Vagina (tissue), 2 donors: ENCODE results near the gene RBM19. TPM values are rescaled to one million over a fixed set of nuclear protein-coding genes. Genes with fewer than 3 reads are reported as not detected.
A peak's percentile ranks its signal among the peaks of the same experiment; 100 is the strongest.

Source experiments
- DNase-seq, 2 donors: peaks; one replicate each; pipeline ENCODE4 v3.0.0-alpha.2; 2017; ENCODE audit errors: extremely low spot score in 2 of 2
- H3K27ac ChIP-seq: fragments of 200-600 bp; sonication (generic); one replicate; pipeline ENCODE4 v1.5.1; 2019
- H3K27me3 ChIP-seq: fragments of 200-600 bp; sonication (generic); one replicate; pipeline ENCODE4 v1.5.1; 2019
- H3K36me3 ChIP-seq, 2 donors: fragments of 200-600 bp; sonication (generic); one replicate each; pipeline ENCODE4 v1.5.1; 2017 to 2019
- H3K4me1 ChIP-seq: fragments of 200-600 bp; sonication (generic); one replicate; pipeline ENCODE4 v1.5.1; 2019
- H3K4me3 ChIP-seq, 2 donors: fragments of 200-600 bp; sonication (generic); 1 replicate in 1 of 2; 2 replicates in 1 of 2; pipeline ENCODE4 v1.5.1; 2016 to 2019
- H3K9me3 ChIP-seq: fragments of 200-600 bp; sonication (generic); one replicate; pipeline ENCODE4 v1.5.1; 2019
- POLR2A ChIP-seq, 2 donors: fragments of 450-650 bp; IDR thresholded peaks; one replicate each; pipeline ENCODE4 v1.6.1; 2017; ENCODE audit warnings: antibody characterized with exemption in 2 of 2, mild to moderate bottlenecking in 2 of 2, moderate library complexity in 2 of 2
- POLR2AphosphoS5 ChIP-seq, 2 donors: sonication (generic); formaldehyde crosslinking; IDR thresholded peaks; one replicate each; pipeline ENCODE4 v1.9.0; 2017; ENCODE audit warnings: antibody characterized with exemption in 2 of 2, mild to moderate bottlenecking in 2 of 2, low read depth in 1 of 2; ENCODE audit not compliant: insufficient read depth in 1 of 2
- intact Hi-C: fragments of 100-400 bp; cut with DNase I; formaldehyde crosslinking; loops from one replicate; pipeline ENCODE4 v1.15.1; 2023
- total RNA-seq: library from RNA; depleted of rRNA; stranded (reverse); fragments of >200 nt; gene quantifications from one replicate; pipeline ENCODE4 v1.2.3, GENCODE V29; 2016
- TF ChIP-seq, protein P1 (sequence below), 3 experiments: fragments of 450-650 bp in 2 of 3; fragments of 200-600 bp in 1 of 3; sonication (generic) in 1 of 3; IDR thresholded peaks; one replicate each; pipeline ENCODE4 v1.5.1; 2017 to 2019; ENCODE audit warnings: antibody characterized with exemption in 3 of 3, mild to moderate bottlenecking in 2 of 3, moderate library complexity in 2 of 3

RBM19 gene
- total RNA-seq, 1 donor from 2014 or later: 25.5 TPM

GRCh38 chr12:113917393-113917792, 48.7 kb downstream of the RBM19 start:
- TF ChIP-seq POLR2AphosphoS5 (IDR thresholded peaks at IDR 0.05; ENCODE audit: insufficient read depth in 1 of 2, low read depth in 1 of 2) (no peak), POLR2A (IDR thresholded peaks at IDR 0.05) (no peak)
- TF ChIP-seq, protein P1, sequence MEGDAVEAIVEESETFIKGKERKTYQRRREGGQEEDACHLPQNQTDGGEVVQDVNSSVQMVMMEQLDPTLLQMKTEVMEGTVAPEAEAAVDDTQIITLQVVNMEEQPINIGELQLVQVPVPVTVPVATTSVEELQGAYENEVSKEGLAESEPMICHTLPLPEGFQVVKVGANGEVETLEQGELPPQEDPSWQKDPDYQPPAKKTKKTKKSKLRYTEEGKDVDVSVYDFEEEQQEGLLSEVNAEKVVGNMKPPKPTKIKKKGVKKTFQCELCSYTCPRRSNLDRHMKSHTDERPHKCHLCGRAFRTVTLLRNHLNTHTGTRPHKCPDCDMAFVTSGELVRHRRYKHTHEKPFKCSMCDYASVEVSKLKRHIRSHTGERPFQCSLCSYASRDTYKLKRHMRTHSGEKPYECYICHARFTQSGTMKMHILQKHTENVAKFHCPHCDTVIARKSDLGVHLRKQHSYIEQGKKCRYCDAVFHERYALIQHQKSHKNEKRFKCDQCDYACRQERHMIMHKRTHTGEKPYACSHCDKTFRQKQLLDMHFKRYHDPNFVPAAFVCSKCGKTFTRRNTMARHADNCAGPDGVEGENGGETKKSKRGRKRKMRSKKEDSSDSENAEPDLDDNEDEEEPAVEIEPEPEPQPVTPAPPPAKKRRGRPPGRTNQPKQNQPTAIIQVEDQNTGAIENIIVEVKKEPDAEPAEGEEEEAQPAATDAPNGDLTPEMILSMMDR (IDR thresholded peaks at IDR 0.05): no peak
- DNase-seq: no peak
- intact Hi-C loops: loop anchor here (5.0 kb wide), 1 partner anchor 1390 kb away; no protein-coding TSS in a partner anchor
- Histone ChIP-seq H3K27me3 (no peaks in the 10 kb centered on the region), H3K27ac (no peak overlapping the region), H3K36me3 (peaks cover 0 to 59% of the 10 kb centered on the region in 2 donors), H3K4me3 (no peak overlapping the region), H3K9me3 (no peaks in the 10 kb centered on the region), H3K4me1 (no peaks in the 10 kb centered on the region)

DNA sequence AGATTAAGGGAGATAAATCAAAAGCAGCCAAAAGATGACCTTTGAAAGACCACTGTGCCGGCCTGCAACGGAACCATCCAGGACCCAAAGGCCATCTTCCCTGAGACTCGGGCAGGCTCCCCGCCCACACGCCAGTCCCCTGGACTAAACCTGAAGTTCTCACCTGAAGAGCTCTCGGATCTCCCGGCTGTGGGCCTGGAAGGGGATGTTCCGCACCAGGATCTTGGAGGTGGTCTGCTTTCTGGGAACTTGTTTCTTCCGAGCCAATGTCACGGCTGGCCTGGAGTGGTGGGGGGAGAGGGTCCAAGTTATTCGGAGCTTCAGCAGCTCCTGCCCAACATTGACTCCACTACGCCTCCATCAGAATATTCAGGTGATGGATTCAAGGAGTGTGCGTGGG, 51.3 kb downstream of the RBM19 start:
- intact Hi-C loops: loop anchor here (5.0 kb wide), 1 partner anchor 1388 kb away; no protein-coding TSS in a partner anchor
- DNase-seq: no peak
- H3K36me3 ChIP-seq: peaks cover 0 to 40% of the 10 kb centered on the region in 2 donors

GRCh38 chr12:113914176-113914575, 51.9 kb downstream of the RBM19 start:
- intact Hi-C loops: no loop called here
- no peak overlapping the region for H3K27ac ChIP-seq
- H3K27me3 ChIP-seq: no peaks in the 10 kb centered on the region
- no peak for DNase-seq
- H3K4me1 ChIP-seq: no peaks in the 10 kb centered on the region
- H3K4me3 ChIP-seq: no peak overlapping the region
- H3K36me3 ChIP-seq: peaks cover 0 to 40% of the 10 kb centered on the region in 2 donors
- no peaks in the 10 kb centered on the region for H3K9me3 ChIP-seq
- TF ChIP-seq POLR2AphosphoS5 (IDR thresholded peaks at IDR 0.05; ENCODE audit: insufficient read depth in 1 of 2, low read depth in 1 of 2) (no peak), POLR2A (IDR thresholded peaks at IDR 0.05) (no peak)
- TF ChIP-seq, protein P1 (IDR thresholded peaks at IDR 0.05): no peak

More for the DNA sequence above, 51.3 kb downstream of the RBM19 start:
- H3K27ac ChIP-seq: no peak overlapping the region
- no peaks in the 10 kb centered on the region for H3K9me3 ChIP-seq
- H3K4me3 ChIP-seq: no peak overlapping the region
- no peaks in the 10 kb centered on the region for H3K27me3 ChIP-seq
- no peaks in the 10 kb centered on the region for H3K4me1 ChIP-seq
- TF ChIP-seq POLR2A (IDR thresholded peaks at IDR 0.05): no peak
- TF ChIP-seq, protein P1 (IDR thresholded peaks at IDR 0.05): no peak
- no peak for TF ChIP-seq POLR2AphosphoS5 (IDR thresholded peaks at IDR 0.05; ENCODE audit: insufficient read depth in 1 of 2, low read depth in 1 of 2)

DNA sequence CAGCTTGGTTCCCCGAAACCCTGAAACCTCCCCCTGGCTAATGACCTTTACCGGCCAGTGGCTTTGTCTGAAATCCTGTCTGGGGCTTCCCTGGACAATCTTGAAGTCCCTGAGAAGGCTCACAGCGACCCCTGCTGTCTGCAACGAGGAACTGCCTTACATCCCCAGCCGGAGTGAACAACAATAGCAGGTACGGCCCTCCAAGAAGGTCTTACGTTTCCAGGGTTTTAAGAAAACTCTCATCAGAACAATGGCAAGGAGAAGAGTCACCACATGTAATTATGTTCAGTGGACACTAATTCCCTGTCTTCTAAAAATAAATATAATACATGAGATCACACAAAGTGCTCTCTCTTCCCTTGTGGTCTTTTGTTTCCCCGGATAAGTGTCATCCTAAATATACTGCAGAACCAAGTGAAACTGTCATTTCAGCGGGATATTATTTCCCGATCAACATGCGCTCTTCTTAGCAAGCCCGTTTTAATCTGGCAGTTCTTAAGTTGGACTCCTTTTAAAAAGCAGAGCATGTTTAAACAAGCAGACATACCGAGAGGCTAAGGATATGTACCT, 53.3 kb downstream of the RBM19 start:
- Histone ChIP-seq H3K4me1 (no peaks in the 10 kb centered on the region), H3K27me3 (no peaks in the 10 kb centered on the region), H3K27ac (no peak overlapping the region), H3K36me3 (peaks cover 0 to 28% of the 10 kb centered on the region in 2 donors), H3K4me3 (no peak overlapping the region), H3K9me3 (no peaks in the 10 kb centered on the region)
- intact Hi-C loops: no loop called here
- DNase-seq: no peak
- no peak for TF ChIP-seq POLR2A (IDR thresholded peaks at IDR 0.05)
- TF ChIP-seq, protein P1 (IDR thresholded peaks at IDR 0.05): peak; percentile 74 to 83 (median 79)

- TF ChIP-seq, protein P1 (IDR thresholded peaks at IDR 0.05): no peak
- no peak for TF ChIP-seq POLR2A (IDR thresholded peaks at IDR 0.05)
- TF ChIP-seq POLR2AphosphoS5 (IDR thresholded peaks at IDR 0.05; ENCODE audit: insufficient read depth in 1 of 2, low read depth in 1 of 2): no peak
- no peak overlapping the region for H3K4me3 ChIP-seq
- DNase-seq: no peak
- H3K9me3 ChIP-seq: no peaks in the 10 kb centered on the region
- no peak overlapping the region for H3K27ac ChIP-seq
- intact Hi-C loops: no loop called here
- H3K36me3 ChIP-seq: peaks cover 0 to 21% of the 10 kb centered on the region in 2 donors
- no peaks in the 10 kb centered on the region for H3K27me3 ChIP-seq
- no peaks in the 10 kb centered on the region for H3K4me1 ChIP-seq
These were observed 54.0 kb downstream of the RBM19 start for GRCh38 chr12:113911971-113912759.
